Measurements from ENCODE around the gene LRRN3.
A peak's percentile ranks its signal among the peaks of the same experiment; 100 is the strongest.
"Not testable (repeated sequence)": the region's sequence is repeated elsewhere in the genome, so short reads cannot be mapped to it uniquely, and the experiment has no call there.

The LRRN3 gene

GRCh38 chr7:111067251-111067650, 23.7 kb upstream of the LRRN3 start:
- H3K4me1 Mint-ChIP-seq (ENCODE audit: low read depth in 2 of 2) = no peaks in the 10 kb centered on the region
- ATAC-seq (replicated peaks) = no peak

GRCh38 chr7:111067682-111068081, 23.2 kb upstream of the LRRN3 start:
- H3K27ac Mint-ChIP-seq = no peak overlapping the region
- H3K4me3 Mint-ChIP-seq = no peak overlapping the region
- no peaks in the 10 kb centered on the region for H3K36me3 Mint-ChIP-seq (ENCODE audit: insufficient read depth)
- no peak for ATAC-seq (replicated peaks)
- H3K9me3 Mint-ChIP-seq = peaks cover 10% of the 10 kb centered on the region in 2 donors
- no peak for DNase-seq
- H3K4me1 Mint-ChIP-seq (ENCODE audit: low read depth in 2 of 2) = no peaks in the 10 kb centered on the region
- H3K27me3 Mint-ChIP-seq = no peaks in the 10 kb centered on the region

More at GRCh38 chr7:111067251-111067650, 23.7 kb upstream of the LRRN3 start:
- no peak overlapping the region for H3K27ac Mint-ChIP-seq
- H3K9me3 Mint-ChIP-seq = peaks cover 10% of the 10 kb centered on the region in 2 donors
- H3K27me3 Mint-ChIP-seq = no peaks in the 10 kb centered on the region
- H3K36me3 Mint-ChIP-seq (ENCODE audit: insufficient read depth) = no peaks in the 10 kb centered on the region
- H3K4me3 Mint-ChIP-seq = no peak overlapping the region
- DNase-seq = no peak

- DNase-seq (no peak), ATAC-seq (replicated peaks) (no peak)
- Mint-ChIP-seq H3K4me1 (ENCODE audit: low read depth in 2 of 2) (peaks cover 0 to 3% of the 10 kb centered on the region in 2 donors), H3K27ac (no peak overlapping the region), H3K36me3 (ENCODE audit: insufficient read depth) (no peaks in the 10 kb centered on the region), H3K4me3 (no peak overlapping the region), H3K9me3 (peaks cover 5 to 7% of the 10 kb centered on the region in 2 donors), H3K27me3 (no peaks in the 10 kb centered on the region)
Observed at GRCh38 chr7:111068618-111069017, 22.3 kb upstream of the LRRN3 start.

GRCh38 chr7:111071556-111071955, 19.4 kb upstream of the LRRN3 start:
- H3K27me3 Mint-ChIP-seq = no peaks in the 10 kb centered on the region

GRCh38 chr7:111072658-111073057, 18.3 kb upstream of the LRRN3 start:
- ATAC-seq (replicated peaks); H3K4me1 Mint-ChIP-seq (ENCODE audit: low read depth in 2 of 2); H3K27me3 Mint-ChIP-seq; H3K9me3 Mint-ChIP-seq; H3K36me3 Mint-ChIP-seq (ENCODE audit: insufficient read depth); DNase-seq; H3K4me3 Mint-ChIP-seq; H3K27ac Mint-ChIP-seq: not testable (repeated sequence)

More at GRCh38 chr7:111071556-111071955, 19.4 kb upstream of the LRRN3 start:
- DNase-seq = no peak
- no peak overlapping the region for H3K4me3 Mint-ChIP-seq
- no peaks in the 10 kb centered on the region for H3K36me3 Mint-ChIP-seq (ENCODE audit: insufficient read depth)
- no peak overlapping the region for H3K27ac Mint-ChIP-seq
- H3K9me3 Mint-ChIP-seq = no peaks in the 10 kb centered on the region
- H3K4me1 Mint-ChIP-seq (ENCODE audit: low read depth in 2 of 2) = peaks cover 4 to 8% of the 10 kb centered on the region in 2 donors
- ATAC-seq (replicated peaks) = no peak

- Mint-ChIP-seq H3K36me3 (ENCODE audit: insufficient read depth) (no peaks in the 10 kb centered on the region), H3K9me3 (no peaks in the 10 kb centered on the region), H3K27me3 (no peaks in the 10 kb centered on the region), H3K27ac (peak overlapping the region in 1 of 2 donors; percentile 41), H3K4me3 (no peak overlapping the region), H3K4me1 (ENCODE audit: low read depth in 2 of 2) (peaks cover 4 to 8% of the 10 kb centered on the region in 2 donors)
- DNase-seq (no peak), ATAC-seq (replicated peaks) (no peak)
Observed at GRCh38 chr7:111074071-111074747, 16.7 kb upstream of the LRRN3 start.

GRCh38 chr7:111074748-111075146, 16.2 kb upstream of the LRRN3 start:
- Mint-ChIP-seq H3K4me3 (no peak overlapping the region), H3K4me1 (ENCODE audit: low read depth in 2 of 2) (peaks cover 4 to 8% of the 10 kb centered on the region in 2 donors), H3K27ac (no peak overlapping the region), H3K36me3 (ENCODE audit: insufficient read depth) (no peaks in the 10 kb centered on the region), H3K9me3 (no peaks in the 10 kb centered on the region), H3K27me3 (no peaks in the 10 kb centered on the region)
- no peak for ATAC-seq (replicated peaks)
- no peak for DNase-seq

GRCh38 chr7:111075498-111075897, 15.4 kb upstream of the LRRN3 start:
- no peaks in the 10 kb centered on the region for H3K9me3 Mint-ChIP-seq
- no peaks in the 10 kb centered on the region for H3K27me3 Mint-ChIP-seq
- no peak overlapping the region for H3K27ac Mint-ChIP-seq
- DNase-seq (no peak), ATAC-seq (replicated peaks) (no peak)
- H3K36me3 Mint-ChIP-seq (ENCODE audit: insufficient read depth) = no peaks in the 10 kb centered on the region
- peaks cover 4 to 8% of the 10 kb centered on the region in 2 donors for H3K4me1 Mint-ChIP-seq (ENCODE audit: low read depth in 2 of 2)
- no peak overlapping the region for H3K4me3 Mint-ChIP-seq

GRCh38 chr7:111076205-111076604, 14.7 kb upstream of the LRRN3 start:
- H3K36me3 Mint-ChIP-seq (ENCODE audit: insufficient read depth) = no peaks in the 10 kb centered on the region
- H3K4me3 Mint-ChIP-seq = no peak overlapping the region
- DNase-seq = no peak
- no peaks in the 10 kb centered on the region for H3K9me3 Mint-ChIP-seq
- no peaks in the 10 kb centered on the region for H3K27me3 Mint-ChIP-seq
- no peak for ATAC-seq (replicated peaks)
- H3K4me1 Mint-ChIP-seq (ENCODE audit: low read depth in 2 of 2) = peaks cover 4 to 8% of the 10 kb centered on the region in 2 donors
- H3K27ac Mint-ChIP-seq = no peak overlapping the region

GRCh38 chr7:111077001-111077400, 13.9 kb upstream of the LRRN3 start:
- no peak for DNase-seq
- Mint-ChIP-seq H3K9me3 (no peaks in the 10 kb centered on the region), H3K4me1 (ENCODE audit: low read depth in 2 of 2) (peaks cover 4 to 14% of the 10 kb centered on the region in 2 donors), H3K27ac (no peak overlapping the region), H3K4me3 (no peak overlapping the region), H3K36me3 (ENCODE audit: insufficient read depth) (no peaks in the 10 kb centered on the region), H3K27me3 (no peaks in the 10 kb centered on the region)
- no peak for ATAC-seq (replicated peaks)

- Mint-ChIP-seq H3K9me3 (no peaks in the 10 kb centered on the region), H3K36me3 (ENCODE audit: insufficient read depth) (no peaks in the 10 kb centered on the region), H3K4me1 (ENCODE audit: low read depth in 2 of 2) (peaks cover 7 to 33% of the 10 kb centered on the region in 2 donors), H3K4me3 (no peak overlapping the region), H3K27ac (no peak overlapping the region), H3K27me3 (no peaks in the 10 kb centered on the region)
- ATAC-seq (replicated peaks) (no peak), DNase-seq (no peak)
Observed at GRCh38 chr7:111080495-111081105, 10.3 kb upstream of the LRRN3 start.

GRCh38 chr7:111081546-111082267, 9.2 kb upstream of the LRRN3 start:
- Mint-ChIP-seq H3K4me1 (ENCODE audit: low read depth in 2 of 2) (peaks cover 7 to 33% of the 10 kb centered on the region in 2 donors), H3K27me3 (no peaks in the 10 kb centered on the region), H3K27ac (peak overlapping the region in 1 of 2 donors; percentile 84), H3K9me3 (no peaks in the 10 kb centered on the region), H3K36me3 (ENCODE audit: insufficient read depth) (no peaks in the 10 kb centered on the region), H3K4me3 (peak overlapping the region in 1 of 2 donors; percentile 27)
- DNase-seq (no peak), ATAC-seq (replicated peaks) (no peak)

GRCh38 chr7:111082351-111082750, 8.6 kb upstream of the LRRN3 start:
- no peak overlapping the region for H3K4me3 Mint-ChIP-seq
- ATAC-seq (replicated peaks) (no peak), DNase-seq (no peak)
- H3K27ac Mint-ChIP-seq = peak overlapping the region in 1 of 2 donors; percentile 84
- no peaks in the 10 kb centered on the region for H3K27me3 Mint-ChIP-seq
- H3K9me3 Mint-ChIP-seq = no peaks in the 10 kb centered on the region
- H3K4me1 Mint-ChIP-seq (ENCODE audit: low read depth in 2 of 2) = peaks cover 7 to 33% of the 10 kb centered on the region in 2 donors
- no peaks in the 10 kb centered on the region for H3K36me3 Mint-ChIP-seq (ENCODE audit: insufficient read depth)

All from effector memory CD8-positive, alpha-beta T cell (primary cell).